GM12891 (cell line): ENCODE measurements around the gene C1QTNF12.

Source experiments
- POLR2A ChIP-seq: IDR thresholded peaks from 2 replicates; pipeline ENCODE4 v1.6.1; 2011; ENCODE audit warnings: low read depth, low read length, control low read depth
- POLR2AphosphoS5 ChIP-seq: IDR thresholded peaks from 2 replicates; pipeline ENCODE4 v1.6.1; 2011; ENCODE audit warnings: low read depth, low read length, control low read depth
- POU2F2 ChIP-seq: IDR thresholded peaks from 2 replicates; pipeline ENCODE4 v1.6.1; 2011; ENCODE audit warnings: low read depth, mild to moderate bottlenecking, control low read depth, low read length, moderate library complexity
- TAF1 ChIP-seq: IDR thresholded peaks from 2 replicates; pipeline ENCODE4 v1.6.1; 2011; ENCODE audit warnings: low read depth, low read length, control low read depth

DNA sequence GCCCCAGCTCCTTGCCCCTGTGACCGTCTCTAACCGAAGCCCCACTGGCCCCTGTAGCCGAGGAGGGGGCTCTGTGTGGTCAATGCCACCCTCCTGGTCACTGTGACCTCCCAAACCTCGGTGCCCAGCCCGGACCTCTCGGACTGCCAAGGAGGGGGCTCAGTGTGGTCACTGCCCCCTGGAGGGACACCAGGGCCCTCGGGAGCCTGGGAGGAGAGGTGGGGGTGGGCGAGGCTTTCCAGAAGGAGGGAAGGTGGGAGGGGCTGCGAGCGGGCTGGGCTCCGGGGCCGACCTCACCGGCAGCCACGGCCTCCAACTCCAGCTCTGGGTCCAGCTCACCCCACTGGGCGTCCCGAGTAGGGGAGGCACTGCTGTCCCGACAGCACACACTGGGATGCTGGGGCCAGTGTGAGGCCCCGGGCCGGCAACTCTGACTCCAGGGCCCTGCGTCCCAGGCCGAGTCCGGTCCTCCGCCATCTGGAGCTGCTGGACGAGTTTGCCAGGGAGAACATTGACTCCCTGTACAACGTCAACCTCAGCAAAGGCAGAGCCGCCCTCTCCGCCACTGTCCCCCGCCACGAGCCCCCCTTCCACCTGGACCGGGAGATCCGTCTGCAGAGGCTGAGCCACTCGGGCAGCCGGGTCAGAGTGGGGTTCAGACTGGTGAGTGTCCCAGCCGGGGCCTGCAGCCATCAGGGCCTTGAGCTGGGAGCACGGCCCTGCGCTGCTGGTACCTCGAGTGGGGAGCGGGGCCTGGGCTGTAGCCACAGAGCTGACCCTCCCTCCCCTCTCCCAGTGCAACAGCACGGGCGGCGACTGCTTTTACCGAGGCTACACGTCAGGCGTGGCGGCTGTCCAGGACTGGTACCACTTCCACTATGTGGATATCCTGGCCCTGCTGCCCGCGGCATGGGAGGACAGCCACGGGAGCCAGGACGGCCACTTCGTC lies 40.1 kb upstream of the C1QTNF12 start:
- TF ChIP-seq POLR2AphosphoS5: no peak
- no peak for TF ChIP-seq POLR2A
- no peak for TF ChIP-seq TAF1
- no peak for TF ChIP-seq POU2F2
